Hair follicle dermal papilla cell (primary cell): ENCODE data around the gene CRLF2. TPM values are rescaled to one million over a fixed set of nuclear protein-coding genes. Genes with fewer than 3 reads are reported as not detected.

Source experiments
- total RNA-seq: library from RNA; depleted of rRNA; stranded (reverse); fragments of >200 nt; gene quantifications from 2 replicates; pipeline ENCODE4 v1.2.3, GENCODE V29; 2012

The CRLF2 gene, protein sequence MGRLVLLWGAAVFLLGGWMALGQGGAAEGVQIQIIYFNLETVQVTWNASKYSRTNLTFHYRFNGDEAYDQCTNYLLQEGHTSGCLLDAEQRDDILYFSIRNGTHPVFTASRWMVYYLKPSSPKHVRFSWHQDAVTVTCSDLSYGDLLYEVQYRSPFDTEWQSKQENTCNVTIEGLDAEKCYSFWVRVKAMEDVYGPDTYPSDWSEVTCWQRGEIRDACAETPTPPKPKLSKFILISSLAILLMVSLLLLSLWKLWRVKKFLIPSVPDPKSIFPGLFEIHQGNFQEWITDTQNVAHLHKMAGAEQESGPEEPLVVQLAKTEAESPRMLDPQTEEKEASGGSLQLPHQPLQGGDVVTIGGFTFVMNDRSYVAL
- total RNA-seq = not detected in 2 replicates

DNA sequence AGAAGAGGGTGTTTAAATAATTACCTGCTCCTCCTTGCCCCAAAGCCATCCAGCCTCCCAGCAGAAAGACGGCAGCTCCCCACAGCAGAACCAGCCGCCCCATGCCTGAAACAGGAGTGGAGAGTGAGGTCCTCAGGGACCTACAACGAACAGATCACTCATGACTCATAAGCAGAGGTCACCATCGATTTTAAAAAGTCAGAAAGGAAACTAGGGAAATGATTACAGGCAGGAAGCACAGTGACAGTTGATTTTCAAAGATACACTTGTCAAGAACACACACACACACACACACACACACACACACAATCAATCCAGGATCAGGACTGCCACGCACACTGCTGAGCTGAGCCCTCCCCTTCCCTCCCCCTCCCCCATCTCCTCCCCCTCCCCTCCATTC is at the start of gene CRLF2:
TSS of gene CRLF2 (minus strand) at position 118 of the 400 bp plus-strand sequence. CDS start at position 103, 15 bp downstream.

Other genes starting within 250 kb of the CRLF2 start
- gene CSF2RA, start 56.2 kb upstream of the CRLF2 start, total RNA-seq = not detected in 2 replicates
- gene IL3RA, start 124.1 kb upstream of the CRLF2 start, total RNA-seq = 0.16 TPM in 1 of 2 replicates, not detected in the other
- 206 and 260 TPM in 2 replicates for gene SLC25A6, start 179.5 kb upstream of the CRLF2 start, total RNA-seq
- 27.8 and 32.5 TPM in 2 replicates for gene ASMTL, start 240.3 kb upstream of the CRLF2 start, total RNA-seq